HUES6 (cell line): ENCODE results near the gene ARHGEF2.

Source experiments
- H3K27ac ChIP-seq: 2 replicates; pipeline ENCODE4 v1.7.0; 2013; ENCODE audit warnings: low read depth, mild to moderate bottlenecking, low read length, inconsistent platforms
- H3K27me3 ChIP-seq: 2 replicates; pipeline ENCODE4 v1.6.1; 2013; ENCODE audit warnings: low read length; ENCODE audit not compliant: control insufficient read depth, insufficient read depth
- H3K36me3 ChIP-seq: 2 replicates; pipeline ENCODE4 v1.6.1; 2013; ENCODE audit warnings: low read length; ENCODE audit not compliant: control insufficient read depth, insufficient read depth
- H3K4me1 ChIP-seq: 2 replicates; pipeline ENCODE4 v1.6.1; 2013; ENCODE audit warnings: low read length; ENCODE audit not compliant: control insufficient read depth, insufficient read depth
- H3K4me3 ChIP-seq: 2 replicates; pipeline ENCODE4 v1.5.1; 2013; ENCODE audit warnings: low read depth, low read length
- H3K9ac ChIP-seq: one replicate; pipeline ENCODE4 v1.6.1; 2013; ENCODE audit warnings: mild to moderate bottlenecking, low read length
- H3K9me3 ChIP-seq: 2 replicates; pipeline ENCODE4 v1.6.1; 2013; ENCODE audit warnings: low read depth, low read length; ENCODE audit not compliant: control insufficient read depth, insufficient read depth

Gene ARHGEF2

DNA sequence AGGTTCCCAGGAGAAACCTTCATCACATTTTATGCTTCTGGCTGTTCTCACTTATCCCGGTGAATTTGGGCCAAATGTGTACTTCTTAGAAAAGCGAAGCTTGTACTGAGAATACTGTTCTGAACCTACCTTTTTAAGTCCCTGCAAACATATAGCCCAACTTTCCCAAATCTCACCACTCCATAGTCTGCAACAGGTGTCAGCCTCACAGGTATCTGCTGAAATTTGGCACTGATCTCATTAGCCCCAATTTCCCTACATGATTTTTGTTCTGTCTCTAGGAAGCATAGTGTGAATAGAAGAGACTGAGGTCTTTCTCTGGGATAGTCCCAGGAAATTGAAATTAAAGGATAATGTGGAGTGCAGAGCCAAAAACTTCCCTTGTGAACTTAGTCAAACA lies 78.7 kb downstream of the ARHGEF2 start:
- Histone ChIP-seq H3K27ac (no peak overlapping the region), H3K9me3 (no peaks in the 10 kb centered on the region), H3K4me1 (no peaks in the 10 kb centered on the region), H3K36me3 (peaks cover 66% of the 10 kb centered on the region), H3K9ac (no peak overlapping the region), H3K27me3 (no peaks in the 10 kb centered on the region), H3K4me3 (no peak overlapping the region)

DNA sequence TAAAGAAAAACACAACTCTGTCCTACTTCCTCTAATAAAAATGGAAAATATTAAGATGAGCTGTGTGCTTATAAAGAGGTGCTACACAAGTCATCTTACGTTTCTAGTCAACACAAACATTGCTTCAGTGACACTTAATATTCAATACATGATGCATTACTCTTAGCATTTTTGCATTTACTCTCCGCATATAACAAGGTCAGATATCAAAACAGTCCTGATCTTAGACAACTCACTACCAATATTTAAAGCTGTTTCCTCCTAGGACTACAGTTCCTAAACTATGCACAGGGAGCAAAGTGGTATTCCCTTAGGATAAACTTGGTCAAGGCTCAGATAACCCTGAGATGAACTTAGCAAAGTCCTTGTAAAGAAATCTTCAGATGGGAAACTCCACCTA lies 79.5 kb downstream of the ARHGEF2 start:
- H3K9ac ChIP-seq = no peak overlapping the region
- no peaks in the 10 kb centered on the region for H3K4me1 ChIP-seq
- H3K27me3 ChIP-seq = no peaks in the 10 kb centered on the region
- H3K9me3 ChIP-seq = no peaks in the 10 kb centered on the region
- no peak overlapping the region for H3K27ac ChIP-seq
- peaks cover 58% of the 10 kb centered on the region for H3K36me3 ChIP-seq
- no peak overlapping the region for H3K4me3 ChIP-seq

DNA sequence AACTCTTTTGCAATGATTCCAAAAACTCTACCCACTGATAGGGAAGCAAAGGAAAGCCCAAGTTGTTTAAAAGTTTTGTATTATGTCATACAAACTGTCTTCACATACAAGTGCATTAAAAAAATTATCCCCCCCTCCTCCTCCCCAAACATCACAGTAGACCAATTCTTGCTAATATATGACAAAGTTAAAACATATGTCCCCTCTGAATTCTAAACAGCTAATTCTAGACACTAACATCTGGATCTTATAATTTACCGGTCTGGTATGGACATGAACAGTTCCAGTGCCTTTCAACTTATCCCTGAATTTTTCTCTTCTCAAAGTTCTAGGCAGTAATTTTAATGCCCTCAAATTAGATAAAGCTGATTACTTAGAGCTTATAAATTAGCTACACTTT lies 80.6 kb downstream of the ARHGEF2 start:
- no peak overlapping the region for H3K4me3 ChIP-seq
- no peak overlapping the region for H3K27ac ChIP-seq
- H3K36me3 ChIP-seq = peaks cover 51% of the 10 kb centered on the region
- no peak overlapping the region for H3K9ac ChIP-seq
- no peaks in the 10 kb centered on the region for H3K4me1 ChIP-seq
- H3K27me3 ChIP-seq = no peaks in the 10 kb centered on the region
- H3K9me3 ChIP-seq = no peaks in the 10 kb centered on the region
